Type B pancreatic cell (in vitro differentiated cells): ENCODE results near the gene MT1E. TPM values are rescaled to one million over a fixed set of nuclear protein-coding genes. Genes with fewer than 3 reads are reported as not detected.
A peak's percentile ranks its signal among the peaks of the same experiment; 100 is the strongest.
"Not testable (repeated sequence)": the region's sequence is repeated elsewhere in the genome, so short reads cannot be mapped to it uniquely, and the experiment has no call there.

Source experiments
- DNase-seq: peaks from one replicate; pipeline ENCODE4 v3.0.0; 2021; ENCODE audit warnings: mixed read lengths; ENCODE audit not compliant: unreplicated experiment; ENCODE audit errors: extremely low spot score
- H3K27ac Mint-ChIP-seq: 2 replicates; pipeline ENCODE4 v1.8.0; 2021; ENCODE audit warnings: mild to moderate bottlenecking, mixed read lengths
- H3K27me3 Mint-ChIP-seq: 2 replicates; pipeline ENCODE4 v1.8.0; 2021; ENCODE audit warnings: mixed read lengths
- H3K36me3 Mint-ChIP-seq: 2 replicates; pipeline ENCODE4 v1.8.0; 2021; ENCODE audit warnings: mixed read lengths
- H3K4me1 Mint-ChIP-seq: one replicate; pipeline ENCODE4 v1.8.0; 2021; ENCODE audit warnings: mixed read lengths; ENCODE audit not compliant: unreplicated experiment
- H3K4me3 Mint-ChIP-seq: 2 replicates; pipeline ENCODE4 v1.8.0; 2021; ENCODE audit warnings: mild to moderate bottlenecking, mixed read lengths
- H3K9me3 Mint-ChIP-seq: 2 replicates; pipeline ENCODE4 v1.8.0; 2021; ENCODE audit warnings: mixed read lengths
- long read RNA-seq: library from polyadenylated mRNA; unstranded; transcript quantifications from one replicate; pipeline ENCODE4 v2.0.0, GENCODE V29; 2020
- total RNA-seq: library from RNA; stranded (reverse); gene quantifications from 2 replicates; pipeline ENCODE4 v1.2.1, GENCODE V29; 2021; ENCODE audit warnings: low replicate concordance
- TF ChIP-seq, protein P1 (sequence below): fragments of 200-600 bp; sonication (generic); conservative IDR thresholded peaks from 2 replicates; pipeline ENCODE4 v1.5.0; 2021; ENCODE audit warnings: antibody characterized with exemption, mild to moderate bottlenecking

Gene MT1E
- 7.8 and 12.5 TPM in 2 replicates for total RNA-seq
- long read RNA-seq, partial matches to known transcripts = 0 of 1 reads
- long read RNA-seq, other reads (novel, unspliced or antisense) = 0 of 1 reads

DNA sequence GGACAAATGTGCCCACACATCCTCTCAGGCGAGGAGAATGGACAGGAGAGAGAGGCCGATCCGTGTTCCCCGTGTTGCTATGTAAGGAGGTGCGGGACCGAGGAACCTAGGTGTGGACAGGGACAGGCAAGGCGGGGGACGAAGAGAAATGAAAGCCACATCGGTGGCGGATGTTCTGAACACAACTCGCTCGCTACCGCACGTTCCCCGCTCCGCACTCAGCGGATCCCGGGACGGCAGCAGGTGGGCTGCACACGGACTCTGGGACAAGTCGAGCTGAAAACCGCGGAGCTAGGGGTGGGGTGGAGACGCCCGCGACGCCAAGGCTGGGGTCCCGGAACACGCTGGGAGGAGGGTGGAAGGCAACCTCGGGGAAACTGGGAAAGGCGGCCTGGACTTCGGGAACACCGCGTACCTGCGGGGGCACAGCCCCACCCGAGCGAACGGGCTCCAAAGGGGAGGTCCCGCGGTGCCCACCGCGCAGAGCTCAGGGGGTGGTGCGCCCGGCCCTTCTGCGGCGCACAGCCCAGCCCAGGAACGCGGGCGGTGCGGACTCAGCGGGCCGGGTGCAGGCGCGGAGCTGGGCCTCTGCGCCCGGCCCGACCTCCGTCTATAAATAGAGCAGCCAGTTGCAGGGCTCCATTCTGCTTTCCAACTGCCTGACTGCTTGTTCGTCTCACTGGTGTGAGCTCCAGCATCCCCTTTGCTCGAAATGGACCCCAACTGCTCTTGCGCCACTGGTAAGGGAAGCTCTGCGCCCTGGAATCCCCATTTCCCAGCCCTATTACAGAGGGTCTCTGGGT is at the start of gene MT1E:
Gene MT1E, plus strand, starts transcription at position 642 of the 803 bp plus-strand sequence. Its CDS starts 71 bp downstream, at position 713.
- Mint-ChIP-seq H3K4me1 (peaks cover 6% of the 10 kb centered on the region), H3K27me3 (peaks cover 85% of the 10 kb centered on the region), H3K4me3 (peak within 1 kb of the TSS; percentile 86), H3K27ac (no peak within 1 kb of the TSS), H3K36me3 (peaks cover 6% of the 10 kb centered on the region), H3K9me3 (peaks cover 8% of the 10 kb centered on the region)
- DNase-seq = no peak
- TF ChIP-seq, protein P1, sequence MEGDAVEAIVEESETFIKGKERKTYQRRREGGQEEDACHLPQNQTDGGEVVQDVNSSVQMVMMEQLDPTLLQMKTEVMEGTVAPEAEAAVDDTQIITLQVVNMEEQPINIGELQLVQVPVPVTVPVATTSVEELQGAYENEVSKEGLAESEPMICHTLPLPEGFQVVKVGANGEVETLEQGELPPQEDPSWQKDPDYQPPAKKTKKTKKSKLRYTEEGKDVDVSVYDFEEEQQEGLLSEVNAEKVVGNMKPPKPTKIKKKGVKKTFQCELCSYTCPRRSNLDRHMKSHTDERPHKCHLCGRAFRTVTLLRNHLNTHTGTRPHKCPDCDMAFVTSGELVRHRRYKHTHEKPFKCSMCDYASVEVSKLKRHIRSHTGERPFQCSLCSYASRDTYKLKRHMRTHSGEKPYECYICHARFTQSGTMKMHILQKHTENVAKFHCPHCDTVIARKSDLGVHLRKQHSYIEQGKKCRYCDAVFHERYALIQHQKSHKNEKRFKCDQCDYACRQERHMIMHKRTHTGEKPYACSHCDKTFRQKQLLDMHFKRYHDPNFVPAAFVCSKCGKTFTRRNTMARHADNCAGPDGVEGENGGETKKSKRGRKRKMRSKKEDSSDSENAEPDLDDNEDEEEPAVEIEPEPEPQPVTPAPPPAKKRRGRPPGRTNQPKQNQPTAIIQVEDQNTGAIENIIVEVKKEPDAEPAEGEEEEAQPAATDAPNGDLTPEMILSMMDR = no peak

DNA sequence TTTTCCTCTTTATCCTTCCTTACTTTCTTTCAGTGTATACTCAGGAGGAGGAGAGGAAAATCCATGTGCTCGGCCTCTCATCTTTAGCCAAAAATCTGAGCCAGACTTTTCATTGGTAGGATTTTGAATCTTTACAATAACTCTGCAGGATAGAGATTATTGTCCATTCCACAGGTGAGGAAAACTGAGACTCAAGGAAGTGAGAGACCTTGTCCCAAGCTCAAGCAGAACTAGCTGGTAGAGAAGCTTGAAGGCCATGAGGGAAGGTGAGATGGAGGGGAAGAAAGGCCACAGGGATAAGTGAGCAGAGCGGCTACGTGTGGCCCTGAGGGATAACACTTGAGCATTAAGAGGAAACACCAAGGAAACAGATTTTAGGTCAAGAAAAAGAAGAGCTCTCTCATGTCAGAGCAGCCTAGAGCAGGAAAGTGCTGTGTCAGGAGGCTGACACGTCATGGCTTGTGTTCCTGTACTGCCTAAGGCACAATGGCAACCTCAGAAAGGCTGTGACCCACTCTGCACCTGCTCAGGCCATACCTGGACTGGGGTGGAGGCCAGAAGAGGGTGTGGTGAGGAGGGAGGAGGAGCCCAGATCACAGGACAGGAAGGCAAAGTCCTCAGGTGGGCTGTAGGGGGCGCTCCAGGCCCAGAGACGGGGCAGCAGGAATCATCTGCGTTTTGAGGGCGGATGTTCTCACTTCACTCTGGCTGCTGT is 48.8 kb upstream of the MT1E start:
- TF ChIP-seq, protein P1 = peak; percentile 69
- Mint-ChIP-seq H3K36me3 (no peaks in the 10 kb centered on the region), H3K27ac (peak overlapping the region; percentile 48), H3K4me1 (no peaks in the 10 kb centered on the region), H3K9me3 (no peaks in the 10 kb centered on the region), H3K4me3 (no peak overlapping the region), H3K27me3 (peaks cover 11% of the 10 kb centered on the region)
- DNase-seq = no peak

DNA sequence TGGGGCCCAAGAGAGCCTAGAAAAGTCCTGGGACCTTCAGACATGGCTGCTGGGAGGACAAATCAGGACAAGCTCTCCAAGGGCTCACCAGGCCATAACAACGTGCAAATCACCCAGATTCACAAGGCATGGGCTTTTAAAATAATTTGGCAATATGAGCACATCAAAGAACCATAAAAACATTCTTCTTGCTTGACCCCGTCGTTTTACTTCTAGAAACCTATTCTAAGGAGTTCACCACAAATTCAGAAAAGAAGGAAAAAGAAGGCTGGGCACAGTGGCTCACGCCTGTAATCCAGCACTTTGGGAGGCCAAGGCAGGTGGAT is 48.3 kb upstream of the MT1E start:
- H3K4me1 Mint-ChIP-seq = no peaks in the 10 kb centered on the region

DNA sequence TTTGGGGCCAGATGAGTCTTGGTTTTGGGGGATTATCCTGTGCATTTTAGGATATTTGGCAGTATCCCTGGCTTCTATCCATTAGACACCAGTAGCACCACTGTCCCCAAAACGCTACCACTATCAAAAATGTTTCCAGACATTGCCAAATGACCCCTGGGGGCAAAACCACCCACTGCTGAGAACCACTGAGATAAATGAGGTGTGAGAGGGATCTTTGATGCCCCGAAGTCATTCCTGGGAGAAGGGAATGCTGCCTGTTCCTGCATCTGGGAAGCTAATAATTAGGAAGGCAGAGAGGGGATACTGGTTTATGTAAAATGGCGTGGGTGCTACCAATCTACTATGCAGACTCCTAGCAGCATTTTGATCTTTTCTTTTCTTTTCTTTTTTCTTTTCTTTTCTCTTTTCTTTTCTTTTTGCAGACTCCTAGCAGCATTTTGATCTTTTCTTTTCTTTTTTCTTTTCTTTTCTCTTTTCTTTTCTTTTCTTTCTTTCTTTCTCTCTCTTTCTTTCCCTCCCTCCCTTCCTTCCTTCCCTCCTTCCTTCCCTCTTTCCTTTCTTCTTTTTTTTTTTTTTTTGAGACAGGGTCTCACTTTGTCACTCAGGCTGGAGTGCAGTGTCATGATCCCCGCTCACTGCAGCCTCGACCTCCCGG is 45.1 kb upstream of the MT1E start:
- Mint-ChIP-seq H3K9me3 (no peaks in the 10 kb centered on the region), H3K4me3 (no peak overlapping the region), H3K27me3 (peaks cover 48% of the 10 kb centered on the region), H3K36me3 (no peaks in the 10 kb centered on the region), H3K27ac (no peak overlapping the region), H3K4me1 (peaks cover 5% of the 10 kb centered on the region)
- DNase-seq = no peak
- TF ChIP-seq, protein P1 = no peak

More for the DNA sequence above, 48.3 kb upstream of the MT1E start:
- no peaks in the 10 kb centered on the region for H3K36me3 Mint-ChIP-seq
- H3K9me3 Mint-ChIP-seq = no peaks in the 10 kb centered on the region
- no peak overlapping the region for H3K4me3 Mint-ChIP-seq
- H3K27me3 Mint-ChIP-seq = peaks cover 16% of the 10 kb centered on the region
- DNase-seq = no peak
- TF ChIP-seq, protein P1 = no peak
- H3K27ac Mint-ChIP-seq = no peak overlapping the region

DNA sequence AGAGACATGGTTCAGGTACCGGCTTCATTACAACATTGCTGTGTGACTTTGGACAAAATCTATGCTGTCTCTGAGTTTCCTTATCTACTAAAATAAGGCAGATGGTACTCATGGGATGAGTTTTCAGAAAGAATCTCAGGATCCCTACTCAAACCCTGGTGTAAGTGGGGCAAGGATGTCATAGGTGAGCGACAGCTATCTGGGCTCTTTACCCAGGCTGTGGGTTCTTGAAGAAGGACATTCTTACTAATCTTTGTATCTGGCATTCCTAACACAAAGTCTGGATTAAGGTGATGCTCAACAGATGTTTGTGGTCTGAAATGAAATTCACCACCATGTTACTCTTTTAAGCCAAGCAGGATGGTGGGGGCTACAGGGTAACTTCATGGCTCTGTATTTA is 42.7 kb upstream of the MT1E start:
- not testable (repeated sequence) for H3K4me3 Mint-ChIP-seq, H3K4me1 Mint-ChIP-seq, H3K27ac Mint-ChIP-seq, H3K9me3 Mint-ChIP-seq, H3K36me3 Mint-ChIP-seq, DNase-seq
- H3K27me3 Mint-ChIP-seq = peaks cover 71% of the 10 kb centered on the region
